ENCODE data around the gene ZNF853.

ZNF853 gene

GRCh38 chr7:6600093-6600492, 15.3 kb upstream of the ZNF853 start:
- no peak for DNase-seq (ENCODE audit: low read depth)
- H3K4me3 ChIP-seq (ENCODE audit: low read depth, low read length) = no peak overlapping the region

- no peak for DNase-seq (ENCODE audit: low read depth)
Observed at GRCh38 chr7:6604458-6604857, 11.0 kb upstream of the ZNF853 start.

GRCh38 chr7:6606866-6607583, 8.4 kb upstream of the ZNF853 start:
- DNase-seq (ENCODE audit: low read depth) = no peak

More at GRCh38 chr7:6604458-6604857, 11.0 kb upstream of the ZNF853 start:
- no peak overlapping the region for H3K4me3 ChIP-seq (ENCODE audit: low read depth, low read length)

GRCh38 chr7:6607651-6608051, 7.8 kb upstream of the ZNF853 start:
- no peak overlapping the region for H3K4me3 ChIP-seq (ENCODE audit: low read depth, low read length)

More at GRCh38 chr7:6606866-6607583, 8.4 kb upstream of the ZNF853 start:
- H3K4me3 ChIP-seq (ENCODE audit: low read depth, low read length) = no peak overlapping the region

GRCh38 chr7:6608081-6608480, 7.3 kb upstream of the ZNF853 start:
- no peak overlapping the region for H3K4me3 ChIP-seq (ENCODE audit: low read depth, low read length)
- DNase-seq (ENCODE audit: low read depth) = no peak

More at GRCh38 chr7:6607651-6608051, 7.8 kb upstream of the ZNF853 start:
- DNase-seq (ENCODE audit: low read depth) = no peak

- H3K4me3 ChIP-seq (ENCODE audit: low read depth, low read length) = no peak overlapping the region
- no peak for DNase-seq (ENCODE audit: low read depth)
Observed at GRCh38 chr7:6608794-6609193, 6.6 kb upstream of the ZNF853 start.

GRCh38 chr7:6612819-6613218, 2.6 kb upstream of the ZNF853 start:
- no peak for DNase-seq (ENCODE audit: low read depth)
- no peak overlapping the region for H3K4me3 ChIP-seq (ENCODE audit: low read depth, low read length)

GRCh38 chr7:6613706-6614105, 1.7 kb upstream of the ZNF853 start:
- no peak for DNase-seq (ENCODE audit: low read depth)
- no peak overlapping the region for H3K4me3 ChIP-seq (ENCODE audit: low read depth, low read length)

GRCh38 chr7:6615723-6616555, 529 bp downstream of the ZNF853 start:
- peak overlapping the region; percentile 56 for H3K4me3 ChIP-seq (ENCODE audit: low read depth, low read length)
- no peak for DNase-seq (ENCODE audit: low read depth)

GRCh38 chr7:6616854-6617643, 1.6 kb downstream of the ZNF853 start:
- DNase-seq (ENCODE audit: low read depth) = no peak
- H3K4me3 ChIP-seq (ENCODE audit: low read depth, low read length) = no peak overlapping the region

- H3K4me3 ChIP-seq (ENCODE audit: low read depth, low read length) = no peak overlapping the region
- no peak for DNase-seq (ENCODE audit: low read depth)
Observed at GRCh38 chr7:6618621-6619020, 3.2 kb downstream of the ZNF853 start.

GRCh38 chr7:6619961-6620360, 4.6 kb downstream of the ZNF853 start:
- H3K4me3 ChIP-seq (ENCODE audit: low read depth, low read length) = no peak overlapping the region
- DNase-seq (ENCODE audit: low read depth) = no peak

- H3K4me3 ChIP-seq (ENCODE audit: low read depth, low read length) = no peak overlapping the region
- DNase-seq (ENCODE audit: low read depth) = no peak
Observed at GRCh38 chr7:6621195-6622133, 6.1 kb downstream of the ZNF853 start.

- H3K4me3 ChIP-seq (ENCODE audit: low read depth, low read length) = no peak overlapping the region
- DNase-seq (ENCODE audit: low read depth) = no peak
Observed at GRCh38 chr7:6622134-6622710, 6.8 kb downstream of the ZNF853 start.

GRCh38 chr7:6623589-6624245, 8.3 kb downstream of the ZNF853 start:
- no peak overlapping the region for H3K4me3 ChIP-seq (ENCODE audit: low read depth, low read length)
- DNase-seq (ENCODE audit: low read depth) = no peak

GRCh38 chr7:6624246-6624611, 8.8 kb downstream of the ZNF853 start:
- H3K4me3 ChIP-seq (ENCODE audit: low read depth, low read length) = no peak overlapping the region
- DNase-seq (ENCODE audit: low read depth) = no peak

GRCh38 chr7:6628045-6628444, 12.6 kb downstream of the ZNF853 start:
- no peak for DNase-seq (ENCODE audit: low read depth)
- no peak overlapping the region for H3K4me3 ChIP-seq (ENCODE audit: low read depth, low read length)

Measured in skeletal muscle cell (primary cell).